ENCODE results near the gene TLR8. TPM values are rescaled to one million over a fixed set of nuclear protein-coding genes. Genes with fewer than 3 reads are reported as not detected.

TLR8 gene
- total RNA-seq (2022; extraction: Qiagen RNA extraction): not detected in 5 replicates

DNA sequence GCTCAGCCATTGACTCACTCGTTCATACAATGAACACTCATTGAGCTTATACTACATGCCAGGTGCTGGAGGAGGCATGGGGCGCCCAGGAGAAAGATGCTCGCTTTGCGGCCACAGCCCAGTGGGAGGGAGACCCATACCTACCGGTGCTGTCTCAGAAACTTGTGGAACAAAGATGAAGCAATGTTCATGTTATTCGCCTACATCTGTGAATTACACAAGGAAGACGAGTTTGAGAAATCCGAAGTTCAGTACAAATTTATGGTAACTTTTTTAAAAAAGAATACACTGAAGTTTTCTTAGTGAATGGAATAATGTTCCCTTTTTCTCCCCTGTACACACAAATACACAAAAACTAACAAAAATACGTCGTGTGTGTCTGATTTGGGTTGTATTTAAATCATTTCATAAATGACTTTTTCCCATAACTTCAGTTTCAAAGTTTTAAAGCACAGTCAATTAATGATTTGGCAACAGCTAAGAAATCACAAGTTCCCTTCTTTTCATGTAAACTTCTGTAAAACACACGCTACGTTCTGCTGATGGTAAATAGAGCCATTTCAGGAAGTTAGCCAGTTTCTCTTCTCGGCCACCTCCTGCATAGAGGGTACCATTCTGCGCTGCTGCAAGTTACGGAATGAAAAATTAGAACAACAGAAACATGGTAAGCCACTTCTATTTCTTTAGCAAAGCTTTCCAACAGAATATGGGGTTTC is at the start of gene TLR8:
TLR8 (plus strand) TSS at position 575 of the 716 bp plus-strand sequence; CDS start at position 662, 87 bp downstream.

DNA sequence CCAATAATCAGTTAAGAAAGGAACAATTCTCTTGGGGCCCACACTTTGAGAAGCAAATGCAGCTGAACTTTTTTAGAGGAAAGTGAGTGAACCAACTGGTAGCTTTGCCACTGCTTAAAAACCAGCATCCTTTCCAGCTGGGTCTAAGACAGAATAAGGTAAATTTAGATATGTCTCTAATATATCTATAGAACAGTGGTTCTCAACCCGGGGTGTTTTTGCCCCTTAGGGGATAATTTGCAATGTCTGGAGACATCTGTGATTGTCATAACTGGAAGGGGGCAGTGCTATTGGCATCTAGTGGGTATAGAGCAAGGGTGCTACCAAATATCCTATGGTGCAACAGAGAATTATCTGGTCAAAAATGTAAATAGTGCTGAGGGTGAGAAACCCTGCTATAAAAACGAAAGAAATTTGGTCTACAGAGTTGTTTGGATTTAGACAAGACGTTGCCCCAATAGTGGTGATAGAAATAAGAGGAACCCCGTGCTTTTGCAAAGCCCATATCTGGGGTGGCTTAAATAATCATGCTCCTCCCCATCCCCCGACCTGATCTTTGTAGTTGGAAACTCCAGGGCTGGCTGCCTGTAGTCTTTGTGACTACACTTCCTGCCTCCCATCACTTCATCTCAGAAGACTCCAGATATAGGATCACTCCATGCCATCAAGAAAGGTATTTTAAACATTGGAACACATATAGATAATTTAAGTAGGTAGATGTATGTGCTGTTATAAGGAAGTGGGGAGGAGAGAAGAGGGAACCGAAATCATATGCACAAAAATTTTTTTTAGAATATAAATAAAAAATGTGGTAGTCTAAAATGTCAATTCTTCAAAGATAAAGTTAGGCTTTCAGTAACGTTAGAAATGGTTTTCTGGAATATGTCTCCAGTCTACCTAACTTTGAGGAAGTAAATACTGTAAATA is 39.7 kb upstream of the TLR8 start, which contains the start of gene TLR7:
TLR7 (plus strand) TSS at position 622 of the 927 bp plus-strand sequence. CDS start 507 bp downstream, outside the sequence.

Other genes starting within 250 kb of the TLR8 start
- gene PRPS2, start 115.2 kb upstream of the TLR8 start, total RNA-seq (2022; extraction: Qiagen RNA extraction): 34.3 to 47.1 TPM (median 46.5 TPM) in 5 replicates
- gene TLR7, start 39.5 kb upstream of the TLR8 start, total RNA-seq (2022; extraction: Qiagen RNA extraction): not detected in 5 replicates
- gene TMSB4X, start 68.5 kb downstream of the TLR8 start, total RNA-seq (2022; extraction: Qiagen RNA extraction): 5,042 to 7,640 TPM (median 5,638 TPM) in 5 replicates
- 0.01 to 0.05 TPM in 2 of 5 replicates, not detected in the others for gene FAM9C, start 138.0 kb downstream of the TLR8 start, total RNA-seq (2022; extraction: Qiagen RNA extraction)

All from A549 treated with AZD2906 at 1 μM for 4 hours (cell line).